Measurements from ENCODE around the gene DDIT4. TPM values are rescaled to one million over a fixed set of nuclear protein-coding genes. Genes with fewer than 3 reads are reported as not detected.

DDIT4 gene
- total and polyA plus RNA-seq, 9 of the 15 experiments (the other 6 are each of a cell fraction or from before 2014, with no cell fraction given): 8.2 to 675 (median 159) TPM

DNA sequence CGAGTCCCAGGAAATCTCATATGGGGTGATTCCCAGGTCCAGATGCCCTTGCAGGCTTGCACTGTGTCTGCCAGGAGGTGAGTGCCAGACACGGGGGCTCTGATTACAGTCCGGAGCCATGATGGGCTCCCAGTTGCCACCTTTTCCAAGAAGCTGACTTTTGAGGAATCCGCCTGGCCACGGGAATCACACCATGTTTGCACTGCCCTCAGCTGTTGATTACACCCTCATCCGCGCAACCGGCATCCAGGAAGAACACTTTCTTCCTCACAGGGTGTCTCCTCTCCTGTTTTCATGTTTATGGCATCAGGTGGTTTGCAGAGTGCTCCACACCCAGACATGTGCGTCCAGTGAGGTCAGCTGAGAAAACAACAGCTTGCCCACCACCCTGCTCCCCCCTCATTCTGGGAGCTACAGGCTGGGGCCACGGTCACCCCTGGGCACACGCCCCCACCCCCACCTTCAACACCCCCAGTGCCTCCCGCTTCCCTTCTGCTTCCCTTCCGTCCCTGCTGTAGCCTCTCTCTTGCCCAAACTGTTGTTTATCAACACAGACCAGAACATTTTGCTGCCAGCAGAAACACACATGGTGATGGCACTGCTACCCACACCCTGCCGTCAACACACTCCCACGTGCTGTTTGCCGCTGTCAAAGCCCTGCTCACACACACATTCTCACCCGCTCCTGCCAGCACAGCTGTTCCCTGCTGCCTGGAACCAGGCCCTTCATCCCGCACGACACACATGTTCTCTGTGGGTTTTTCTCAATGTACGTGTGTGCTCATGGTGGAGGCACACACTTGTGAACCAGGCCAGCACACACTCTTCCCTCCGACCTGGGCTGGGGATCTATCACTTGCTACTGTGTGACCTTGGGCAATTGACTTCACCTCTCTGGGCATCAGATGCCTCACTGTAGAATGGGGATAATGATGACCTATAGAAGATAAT, 35.8 kb downstream of the DDIT4 start:
- peak overlapping the region; percentile 87 for H3K27ac ChIP-seq (ENCODE audit: extremely low read depth, low read depth, low read length)
- no peak for DNase-seq (ENCODE audit: extremely low read depth in 1 of 4, low spot score in 3 of 4)
- TF ChIP-seq GTF2F1 (IDR thresholded peaks at IDR 0.05; ENCODE audit: low read depth, low read length) (no peak), ZNF644 (tag; IDR thresholded peaks at IDR 0.05; ENCODE audit: low read depth) (no peak), WHSC1 (IDR thresholded peaks at IDR 0.05; ENCODE audit: low read length) (peak; percentile 96), ERF (CRISPR knock-in tag; IDR thresholded peaks at IDR 0.05) (peak; percentile 85; the same call in 1 of the 2 replicates), ZNF175 (CRISPR knock-in tag; IDR thresholded peaks at IDR 0.05; ENCODE audit: low read depth) (peak; percentile 61), TAF7 (tag; IDR thresholded peaks at IDR 0.05) (peak; percentile 27; the same call in 1 of the 2 replicates), HBP1 (CRISPR knock-in tag; IDR thresholded peaks at IDR 0.05) (0 out of 2 replicates have a peak, but pooled peaks have one; percentile 33), DMBX1 (CRISPR knock-in tag; IDR thresholded peaks at IDR 0.05; ENCODE audit: borderline replicate concordance) (peak; percentile 87), PRPF4 (IDR thresholded peaks at IDR 0.05; ENCODE audit: insufficient read depth, low read depth, low read length, poor library complexity, severe bottlenecking) (no peak), ZNF23 (CRISPR knock-in tag; IDR thresholded peaks at IDR 0.05) (no peak), SRSF9 (IDR thresholded peaks at IDR 0.05; ENCODE audit: borderline replicate concordance, low read depth, low read length) (no peak), TCF7 (IDR thresholded peaks at IDR 0.05; ENCODE audit: borderline replicate concordance) (no peak), ILK (tag; IDR thresholded peaks at IDR 0.05; ENCODE audit: borderline replicate concordance, low read depth) (no peak), TGIF2 (CRISPR knock-in tag; IDR thresholded peaks at IDR 0.05) (no peak), TAF9B (IDR thresholded peaks at IDR 0.05; ENCODE audit: partially characterized antibody) (no peak), TRIM28 (IDR thresholded peaks at IDR 0.05) (no peak), DPF2 (IDR thresholded peaks at IDR 0.05) (no peak)
- TF ChIP-seq, protein P1, sequence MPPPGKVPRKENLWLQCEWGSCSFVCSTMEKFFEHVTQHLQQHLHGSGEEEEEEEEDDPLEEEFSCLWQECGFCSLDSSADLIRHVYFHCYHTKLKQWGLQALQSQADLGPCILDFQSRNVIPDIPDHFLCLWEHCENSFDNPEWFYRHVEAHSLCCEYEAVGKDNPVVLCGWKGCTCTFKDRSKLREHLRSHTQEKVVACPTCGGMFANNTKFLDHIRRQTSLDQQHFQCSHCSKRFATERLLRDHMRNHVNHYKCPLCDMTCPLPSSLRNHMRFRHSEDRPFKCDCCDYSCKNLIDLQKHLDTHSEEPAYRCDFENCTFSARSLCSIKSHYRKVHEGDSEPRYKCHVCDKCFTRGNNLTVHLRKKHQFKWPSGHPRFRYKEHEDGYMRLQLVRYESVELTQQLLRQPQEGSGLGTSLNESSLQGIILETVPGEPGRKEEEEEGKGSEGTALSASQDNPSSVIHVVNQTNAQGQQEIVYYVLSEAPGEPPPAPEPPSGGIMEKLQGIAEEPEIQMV (tag; conservative IDR thresholded peaks at IDR 0.05; ENCODE audit: low read depth): 0 out of 2 replicates have a peak, but pooled peaks have one; percentile 37

More for the DNA sequence above, 35.8 kb downstream of the DDIT4 start:
- intact Hi-C loops (cut with micrococcal nuclease): no loop called here
- H3K36me3 ChIP-seq (ENCODE audit: control insufficient read depth, insufficient read depth, low read length): no peaks in the 10 kb centered on the region
- ChIA-PET POLR2A (interaction anchor here (1.0 to 10.0 kb wide), 6 partner anchors 10 to 49 kb away, joined by 4 to 199 read pairs (median 24); partner anchors contain the start of gene DDIT4), CTCF (ENCODE audit: low intra/inter-chr PET ratio) (no interaction called here)
- H3K9ac ChIP-seq (ENCODE audit: insufficient read depth in 1 of 2, low read depth in 2 of 2, low read length in 2 of 2): peak overlapping the region; percentile 69 to 70
- no peak overlapping the region for H3K4me3 ChIP-seq
- H2AFZ ChIP-seq (ENCODE audit: low read depth, low read length): peak overlapping the region; percentile 90
- peaks cover 42 to 57% of the 10 kb centered on the region in 2 experiments for H3K4me1 ChIP-seq (replicated peaks in 1 of 2; ENCODE audit: control insufficient read depth in 2 of 2, insufficient read depth in 2 of 2, low read length in 2 of 2)
- no peaks in the 10 kb centered on the region for H3K27me3 ChIP-seq (ENCODE audit: control insufficient read depth in 2 of 2, insufficient read depth in 2 of 2, low read length in 2 of 2)
- H3K9me1 ChIP-seq (ENCODE audit: control insufficient read depth, insufficient read depth, low read length): no peaks in the 10 kb centered on the region
- no peaks in the 10 kb centered on the region for H4K20me1 ChIP-seq (replicated peaks; ENCODE audit: control insufficient read depth, insufficient read depth, low read length)
- WGBS (ENCODE audit: insufficient coverage, low coverage, missing lambda C conversion rate): 69% methylated on average over 20 of the region's 21 CpGs
- no peak for ATAC-seq
- H3K4me2 ChIP-seq (ENCODE audit: insufficient read depth, low read length): no peak overlapping the region
- no peaks in the 10 kb centered on the region for H3K79me2 ChIP-seq (ENCODE audit: control insufficient read depth, insufficient read depth, low read length)
- in situ Hi-C loops (cut with MboI): no loop called here
- H3K9me3 ChIP-seq (replicated peaks; ENCODE audit: control insufficient read depth, insufficient read depth, low read depth, low read length): no peaks in the 10 kb centered on the region
- no peak for FAIRE-seq
- BruUV-seq (replicated peaks): no TSS peak
